ENCODE data around the gene UQCRFS1.

UQCRFS1 gene

DNA sequence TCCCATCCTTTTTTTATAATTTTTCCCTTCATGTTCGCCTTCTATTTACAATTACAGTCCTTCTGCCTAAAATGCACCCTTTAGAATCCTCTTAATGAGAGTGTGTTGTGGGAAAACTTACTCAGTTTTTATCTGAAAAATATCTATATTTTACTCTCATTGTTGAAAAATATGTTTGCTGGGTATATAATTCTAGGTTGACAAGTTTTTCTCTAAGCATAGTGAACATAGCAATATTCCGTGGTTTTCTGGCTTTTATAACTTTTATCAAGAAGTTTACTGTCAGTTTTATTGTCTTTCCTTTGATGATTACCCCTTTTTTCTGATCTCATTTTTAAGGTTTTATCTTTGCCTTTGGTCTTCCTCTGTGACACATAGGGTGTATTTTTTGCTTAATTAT, 57.3 kb downstream of the UQCRFS1 start:
- DNase-seq (ENCODE audit: low read depth) = no peak
